ENCODE measurements around the gene MATN4.

GRCh38 chr20:45257161-45257560 lies 50.9 kb downstream of the MATN4 start:
- TF ChIP-seq POLR2AphosphoS5 (IDR thresholded peaks at IDR 0.05; ENCODE audit: low read depth) (no peak), EZH2 (IDR thresholded peaks at IDR 0.05; ENCODE audit: low read depth, unreplicated experiment) (no peak), ZNF114 (CRISPR knock-in tag; IDR thresholded peaks at IDR 0.05) (no peak), REST (IDR thresholded peaks at IDR 0.05; ENCODE audit: unreplicated experiment) (no peak)
- TF ChIP-seq, protein P1, sequence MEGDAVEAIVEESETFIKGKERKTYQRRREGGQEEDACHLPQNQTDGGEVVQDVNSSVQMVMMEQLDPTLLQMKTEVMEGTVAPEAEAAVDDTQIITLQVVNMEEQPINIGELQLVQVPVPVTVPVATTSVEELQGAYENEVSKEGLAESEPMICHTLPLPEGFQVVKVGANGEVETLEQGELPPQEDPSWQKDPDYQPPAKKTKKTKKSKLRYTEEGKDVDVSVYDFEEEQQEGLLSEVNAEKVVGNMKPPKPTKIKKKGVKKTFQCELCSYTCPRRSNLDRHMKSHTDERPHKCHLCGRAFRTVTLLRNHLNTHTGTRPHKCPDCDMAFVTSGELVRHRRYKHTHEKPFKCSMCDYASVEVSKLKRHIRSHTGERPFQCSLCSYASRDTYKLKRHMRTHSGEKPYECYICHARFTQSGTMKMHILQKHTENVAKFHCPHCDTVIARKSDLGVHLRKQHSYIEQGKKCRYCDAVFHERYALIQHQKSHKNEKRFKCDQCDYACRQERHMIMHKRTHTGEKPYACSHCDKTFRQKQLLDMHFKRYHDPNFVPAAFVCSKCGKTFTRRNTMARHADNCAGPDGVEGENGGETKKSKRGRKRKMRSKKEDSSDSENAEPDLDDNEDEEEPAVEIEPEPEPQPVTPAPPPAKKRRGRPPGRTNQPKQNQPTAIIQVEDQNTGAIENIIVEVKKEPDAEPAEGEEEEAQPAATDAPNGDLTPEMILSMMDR (conservative IDR thresholded peaks at IDR 0.05; ENCODE audit: low read depth in 2 of 2) = no peak

All from GM23338 (cell line).